ENCODE results near the gene AIPL1.

The AIPL1 gene

DNA sequence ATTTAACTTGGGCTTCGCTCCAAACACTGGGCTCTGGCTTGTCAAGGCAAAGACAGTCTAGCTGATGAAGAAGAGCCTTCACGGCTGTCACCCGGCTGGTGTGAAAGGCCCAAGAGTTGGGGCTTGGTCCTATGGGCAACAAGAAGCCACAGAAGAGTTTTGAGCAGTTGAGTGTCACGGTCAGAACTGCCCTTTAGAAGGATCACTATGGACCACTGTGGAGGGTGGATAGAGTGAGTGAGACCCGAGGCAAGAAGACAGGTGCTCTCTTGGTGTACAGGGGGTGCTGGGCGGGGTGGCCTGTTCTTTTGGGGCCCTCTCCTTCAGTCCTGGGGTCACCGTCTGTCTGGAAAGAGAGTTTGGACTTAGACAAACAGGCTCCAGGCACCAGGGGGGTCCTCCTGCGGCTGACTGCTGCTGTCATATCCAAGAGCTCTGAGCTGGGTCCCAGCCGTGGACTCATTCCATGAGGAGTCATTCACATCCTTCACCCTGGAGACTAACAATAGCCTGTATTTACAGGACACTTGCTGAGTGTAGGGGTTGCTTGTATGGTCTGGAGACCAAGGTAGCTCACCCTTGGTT is 11.7 kb upstream of the AIPL1 start:
- TF ChIP-seq, protein P1, sequence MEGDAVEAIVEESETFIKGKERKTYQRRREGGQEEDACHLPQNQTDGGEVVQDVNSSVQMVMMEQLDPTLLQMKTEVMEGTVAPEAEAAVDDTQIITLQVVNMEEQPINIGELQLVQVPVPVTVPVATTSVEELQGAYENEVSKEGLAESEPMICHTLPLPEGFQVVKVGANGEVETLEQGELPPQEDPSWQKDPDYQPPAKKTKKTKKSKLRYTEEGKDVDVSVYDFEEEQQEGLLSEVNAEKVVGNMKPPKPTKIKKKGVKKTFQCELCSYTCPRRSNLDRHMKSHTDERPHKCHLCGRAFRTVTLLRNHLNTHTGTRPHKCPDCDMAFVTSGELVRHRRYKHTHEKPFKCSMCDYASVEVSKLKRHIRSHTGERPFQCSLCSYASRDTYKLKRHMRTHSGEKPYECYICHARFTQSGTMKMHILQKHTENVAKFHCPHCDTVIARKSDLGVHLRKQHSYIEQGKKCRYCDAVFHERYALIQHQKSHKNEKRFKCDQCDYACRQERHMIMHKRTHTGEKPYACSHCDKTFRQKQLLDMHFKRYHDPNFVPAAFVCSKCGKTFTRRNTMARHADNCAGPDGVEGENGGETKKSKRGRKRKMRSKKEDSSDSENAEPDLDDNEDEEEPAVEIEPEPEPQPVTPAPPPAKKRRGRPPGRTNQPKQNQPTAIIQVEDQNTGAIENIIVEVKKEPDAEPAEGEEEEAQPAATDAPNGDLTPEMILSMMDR (IDR thresholded peaks at IDR 0.05) = no peak
- TF ChIP-seq ZFX (IDR thresholded peaks at IDR 0.05; ENCODE audit: borderline replicate concordance) = no peak
- no peak overlapping the region for H3K27ac ChIP-seq

DNA sequence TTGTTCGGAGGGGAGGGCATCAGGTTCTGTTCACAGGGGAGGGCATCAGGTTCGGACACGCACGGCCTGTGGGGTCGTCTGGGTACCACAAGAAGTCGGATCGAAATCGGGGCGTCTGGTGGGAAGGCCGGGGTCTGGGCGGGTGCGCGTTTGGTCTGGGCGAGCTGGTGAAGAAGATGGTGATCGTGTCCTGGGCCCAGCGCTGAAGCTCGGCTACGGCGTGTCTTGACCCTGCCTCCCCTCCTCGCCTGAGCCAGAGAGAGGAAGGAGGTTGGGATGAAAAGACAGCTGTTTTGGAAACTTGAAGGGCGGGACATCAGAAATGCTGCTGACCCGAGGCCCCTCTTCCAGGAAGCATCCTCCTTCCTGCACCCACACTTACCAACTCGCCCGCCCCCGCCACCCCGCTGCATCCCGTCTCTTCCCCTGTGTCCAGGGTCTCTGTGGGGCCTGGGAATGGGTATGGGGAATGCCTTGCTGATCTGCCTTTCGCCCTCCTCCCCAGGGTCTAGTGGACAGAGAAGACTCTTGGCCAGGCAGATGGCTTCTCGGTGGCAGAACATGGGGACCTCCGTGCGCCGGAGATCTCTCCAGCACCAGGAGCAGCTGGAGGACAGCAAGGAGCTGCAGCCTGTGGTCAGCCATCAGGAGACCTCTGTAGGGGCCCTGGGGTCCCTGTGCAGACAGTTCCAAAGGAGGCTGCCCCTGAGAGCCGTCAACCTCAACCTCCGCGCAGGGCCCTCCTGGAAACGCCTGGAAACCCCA is 9.8 kb upstream of the AIPL1 start:
- TF ChIP-seq, protein P1 (IDR thresholded peaks at IDR 0.05) = no peak
- no peak for TF ChIP-seq ZFX (IDR thresholded peaks at IDR 0.05; ENCODE audit: borderline replicate concordance)
- H3K27ac ChIP-seq = peak overlapping the region; percentile 93

DNA sequence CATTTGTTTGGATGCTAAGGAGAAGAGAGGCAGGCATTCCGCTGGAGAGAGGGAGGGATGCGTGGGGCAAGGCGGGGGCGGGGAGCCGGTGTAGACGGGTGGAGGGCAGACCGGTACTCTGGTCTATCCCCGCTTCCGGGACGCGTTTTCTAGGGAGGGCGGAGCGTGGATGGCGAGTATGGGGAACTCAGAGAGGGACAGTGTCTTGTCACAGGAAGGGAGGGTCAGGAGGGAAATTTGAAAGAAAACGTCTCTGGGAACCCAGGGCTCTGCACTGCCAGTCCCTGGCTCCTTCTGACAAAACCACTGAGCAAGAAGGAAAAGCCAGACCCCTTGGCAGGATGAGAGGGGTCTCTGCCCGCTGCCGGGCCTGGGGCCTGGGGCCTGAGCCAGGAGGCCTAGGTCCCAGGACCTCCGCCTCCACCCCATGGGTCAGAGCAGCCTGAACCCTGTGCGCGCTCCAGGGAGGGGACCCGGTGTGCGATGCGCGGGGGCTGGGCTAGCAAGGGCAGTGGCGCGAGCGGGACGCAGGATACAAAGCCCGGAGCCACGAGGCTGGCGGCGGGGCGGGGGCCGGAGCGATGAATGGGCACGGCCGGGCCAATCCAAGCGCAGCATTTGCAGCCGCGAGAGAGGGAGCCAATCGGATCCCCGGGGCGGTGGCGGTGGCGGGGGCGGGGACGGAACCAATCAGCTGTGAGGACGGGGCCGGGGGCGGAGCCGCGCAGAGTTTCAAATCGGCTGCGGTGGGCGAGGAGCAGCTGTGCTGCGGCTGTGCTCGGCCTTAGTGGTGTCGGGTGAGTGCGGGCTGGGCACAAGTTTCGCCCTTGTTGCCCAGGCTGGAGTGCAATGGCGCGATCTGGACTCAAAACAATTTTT is 9.0 kb upstream of the AIPL1 start, which contains the start of gene PIMREG:
PIMREG (plus strand) TSS at position 764 of the 879 bp plus-strand sequence. CDS start 656 bp downstream, outside the sequence.
- peak within 1 kb of the TSS; percentile 93 for H3K27ac ChIP-seq
- no peak for TF ChIP-seq ZFX (IDR thresholded peaks at IDR 0.05; ENCODE audit: borderline replicate concordance)
- TF ChIP-seq, protein P1 (IDR thresholded peaks at IDR 0.05) = no peak

DNA sequence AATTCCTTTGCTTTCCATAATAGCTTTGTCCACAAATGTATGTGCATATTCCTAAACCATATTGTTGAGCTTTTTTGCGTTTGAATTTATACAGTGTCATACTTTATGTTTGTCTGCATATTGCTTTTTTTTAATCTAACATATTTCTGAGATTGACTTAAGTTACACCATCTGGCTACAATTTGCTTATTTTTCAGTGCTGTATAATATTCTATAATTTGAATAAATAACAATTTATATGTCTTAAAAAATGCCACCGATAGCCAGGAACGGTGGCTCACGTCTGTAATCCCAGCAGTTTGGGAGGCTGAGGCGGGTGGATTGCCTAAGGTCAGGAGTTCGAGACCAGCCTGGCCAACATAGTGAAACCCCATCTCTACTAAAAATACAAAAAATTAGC is 7.9 kb upstream of the AIPL1 start:
- peak overlapping the region; percentile 93 for H3K27ac ChIP-seq
- TF ChIP-seq ZFX (IDR thresholded peaks at IDR 0.05; ENCODE audit: borderline replicate concordance) = no peak

DNA sequence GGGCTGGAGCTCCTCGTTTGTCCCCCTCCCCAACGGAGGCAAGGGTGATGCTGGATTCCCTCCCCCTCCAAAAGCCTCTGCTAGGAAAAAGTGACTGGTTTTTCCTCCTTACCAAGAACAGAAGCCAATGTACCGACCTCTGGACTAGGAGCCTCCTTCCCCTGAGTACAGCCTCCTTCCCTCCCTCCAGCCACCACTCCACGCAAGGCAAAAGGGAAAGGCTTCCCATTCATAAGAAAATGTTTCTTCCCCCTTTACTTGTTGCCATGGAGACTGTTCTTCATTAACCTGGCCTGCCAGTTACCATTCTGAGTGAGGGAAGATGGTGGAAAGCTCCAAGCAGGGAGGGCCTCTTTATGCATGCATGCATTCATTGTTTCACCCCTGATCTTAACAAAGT is 5.0 kb upstream of the AIPL1 start:
- TF ChIP-seq ZFX (IDR thresholded peaks at IDR 0.05; ENCODE audit: borderline replicate concordance) = no peak
- TF ChIP-seq, protein P1 (IDR thresholded peaks at IDR 0.05) = no peak
- no peak overlapping the region for H3K27ac ChIP-seq

DNA sequence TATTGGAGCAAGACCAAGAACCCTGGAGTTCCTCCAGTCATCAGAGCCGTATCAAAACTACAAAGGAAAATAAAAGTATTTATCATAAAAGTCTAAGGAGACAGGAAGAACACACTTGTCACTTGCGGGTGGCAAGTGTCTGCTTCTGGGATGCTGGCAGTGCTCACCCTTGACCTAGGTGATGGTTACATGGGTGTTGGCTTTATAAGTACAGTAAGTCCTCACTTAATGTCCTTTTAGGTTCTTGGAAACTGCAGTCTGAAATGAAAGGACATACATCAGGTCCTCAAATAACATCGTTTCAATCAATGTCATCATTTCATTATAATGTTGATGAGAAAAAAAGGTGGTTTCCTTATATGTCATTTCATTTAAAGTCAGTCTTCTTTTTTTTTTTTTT is 3.0 kb upstream of the AIPL1 start:
- TF ChIP-seq, protein P1 (IDR thresholded peaks at IDR 0.05) = no peak
- no peak for TF ChIP-seq ZFX (IDR thresholded peaks at IDR 0.05; ENCODE audit: borderline replicate concordance)
- H3K27ac ChIP-seq = no peak overlapping the region

DNA sequence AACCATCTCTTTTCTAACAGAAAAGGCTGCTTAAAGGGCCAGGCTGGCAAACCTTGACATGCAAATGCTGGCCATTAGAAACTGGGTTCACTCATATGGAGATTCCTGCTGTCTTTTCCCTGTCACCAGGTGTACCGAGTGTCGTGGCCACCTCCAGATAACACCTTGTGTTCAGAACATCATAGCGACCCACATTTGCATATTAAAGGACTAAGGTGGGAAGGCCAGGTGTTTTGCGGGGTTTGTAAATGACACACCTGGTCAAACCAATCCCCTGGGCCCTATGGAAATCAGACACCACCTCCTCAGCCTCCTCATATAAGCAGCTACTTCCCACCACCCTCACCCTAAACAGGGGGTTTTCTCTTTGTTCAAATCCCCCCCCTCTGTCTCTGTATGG is 2.5 kb upstream of the AIPL1 start:
- no peak overlapping the region for H3K27ac ChIP-seq
- TF ChIP-seq ZFX (IDR thresholded peaks at IDR 0.05; ENCODE audit: borderline replicate concordance) = no peak
- TF ChIP-seq, protein P1 (IDR thresholded peaks at IDR 0.05) = no peak

All from 22Rv1 (cell line).